Spleen (tissue), 7 donors: Measurements from ENCODE around the gene SORCS2.

ENCODE experiments used
- POLR2A ChIP-seq, 3 donors: fragments of 450-650 bp; IDR thresholded peaks; one replicate each; pipeline ENCODE4 v1.5.1; 2017; ENCODE audit warnings: antibody characterized with exemption in 3 of 3, mild to moderate bottlenecking in 1 of 3
- TF ChIP-seq, protein P1 (sequence below), 11 experiments: fragments of 200-600 bp in 7 of 11; fragments of 450-650 bp in 4 of 11; sonication (generic) in 4 of 11; IDR thresholded peaks in 8 of 11; conservative IDR thresholded peaks in 3 of 11; 1 replicate in 7 of 11; 2 replicates in 4 of 11; pipeline versions ENCODE4 v1.4.0 to v1.8.0; 2016 to 2021; ENCODE audit warnings: antibody characterized with exemption in 11 of 11, inconsistent platforms in 4 of 11, mild to moderate bottlenecking in 1 of 11
- donor health status: DM: no; HTN: no; CAD: no; lungs with moderate emphysema.
- donor health status: DM: no; HTN: no; CAD: no.
- donor health status: DM: no; HTN: no; CAD: no.

DNA sequence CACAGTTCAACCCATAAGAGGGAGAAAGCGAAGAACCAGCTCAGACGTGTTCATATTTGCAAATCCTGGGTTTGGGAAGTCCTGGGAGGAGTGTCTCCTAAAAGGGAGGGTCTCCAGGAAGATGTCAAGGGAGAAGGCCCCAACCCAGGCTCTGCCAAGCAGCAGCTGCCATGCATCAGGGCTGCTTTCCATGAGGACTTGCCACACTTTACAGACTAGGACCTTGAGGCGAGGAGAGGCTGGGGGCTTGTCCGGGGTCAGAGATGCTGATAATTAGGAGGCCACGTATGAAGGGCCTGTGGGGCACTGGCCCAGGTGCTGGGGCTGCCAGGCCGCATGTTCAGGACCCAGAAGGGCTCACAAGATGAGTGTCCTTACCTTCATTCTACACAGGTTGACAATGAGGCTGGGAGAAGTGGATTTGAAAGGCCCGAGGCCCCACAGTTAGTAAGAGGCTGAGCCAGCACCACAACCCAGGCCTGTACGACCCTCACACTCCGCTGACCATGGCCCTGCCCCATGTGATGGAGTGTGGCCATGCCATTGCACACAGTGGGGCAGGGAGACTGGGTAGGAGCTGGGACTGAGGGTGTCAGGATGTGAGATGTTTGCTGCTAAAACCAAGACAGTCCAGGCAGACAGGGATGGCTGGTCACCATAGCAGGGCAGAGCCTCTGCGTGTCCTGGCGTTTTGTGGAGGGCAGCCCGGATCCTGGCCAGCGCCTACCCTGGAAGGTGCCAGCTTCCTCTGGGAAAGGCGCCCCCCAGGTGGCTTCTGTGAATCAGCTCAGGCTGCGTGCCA, 147.6 kb downstream of the SORCS2 start:
- no peak for TF ChIP-seq POLR2A (IDR thresholded peaks at IDR 0.05)
- TF ChIP-seq, protein P1, sequence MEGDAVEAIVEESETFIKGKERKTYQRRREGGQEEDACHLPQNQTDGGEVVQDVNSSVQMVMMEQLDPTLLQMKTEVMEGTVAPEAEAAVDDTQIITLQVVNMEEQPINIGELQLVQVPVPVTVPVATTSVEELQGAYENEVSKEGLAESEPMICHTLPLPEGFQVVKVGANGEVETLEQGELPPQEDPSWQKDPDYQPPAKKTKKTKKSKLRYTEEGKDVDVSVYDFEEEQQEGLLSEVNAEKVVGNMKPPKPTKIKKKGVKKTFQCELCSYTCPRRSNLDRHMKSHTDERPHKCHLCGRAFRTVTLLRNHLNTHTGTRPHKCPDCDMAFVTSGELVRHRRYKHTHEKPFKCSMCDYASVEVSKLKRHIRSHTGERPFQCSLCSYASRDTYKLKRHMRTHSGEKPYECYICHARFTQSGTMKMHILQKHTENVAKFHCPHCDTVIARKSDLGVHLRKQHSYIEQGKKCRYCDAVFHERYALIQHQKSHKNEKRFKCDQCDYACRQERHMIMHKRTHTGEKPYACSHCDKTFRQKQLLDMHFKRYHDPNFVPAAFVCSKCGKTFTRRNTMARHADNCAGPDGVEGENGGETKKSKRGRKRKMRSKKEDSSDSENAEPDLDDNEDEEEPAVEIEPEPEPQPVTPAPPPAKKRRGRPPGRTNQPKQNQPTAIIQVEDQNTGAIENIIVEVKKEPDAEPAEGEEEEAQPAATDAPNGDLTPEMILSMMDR (IDR thresholded peaks at IDR 0.05 in 8 of 11, conservative IDR thresholded peaks at IDR 0.05 in 3 of 11) = no peak
